HEK293 (cell line): Measurements from ENCODE around the gene CDC20.
A peak's percentile ranks its signal among the peaks of the same experiment; 100 is the strongest.

Experiments used
- GLI4 ChIP-seq: fragments of 450-650 bp; formaldehyde crosslinking; IDR thresholded peaks from 2 replicates; pipeline ENCODE4 v1.5.1; 2016; ENCODE audit warnings: missing biosample characterization, missing genetic modification characterization
- HOXA7 ChIP-seq: sonication (generic); formaldehyde crosslinking; IDR thresholded peaks from 2 replicates; pipeline ENCODE4 v1.8.1; 2022; ENCODE audit warnings: missing genetic modification reagents, borderline replicate concordance
- KLF9 ChIP-seq: fragments of 450-650 bp; formaldehyde crosslinking; IDR thresholded peaks from 2 replicates; pipeline ENCODE4 v1.5.1; 2016; ENCODE audit warnings: missing biosample characterization, missing genetic modification characterization, low read depth
- SP3 ChIP-seq: fragments of 450-650 bp; formaldehyde crosslinking; IDR thresholded peaks from 2 replicates; pipeline ENCODE4 v1.5.1; 2016; ENCODE audit warnings: missing biosample characterization, missing genetic modification characterization
- ZFHX2 ChIP-seq: fragments of 450-650 bp; formaldehyde crosslinking; conservative IDR thresholded peaks from 2 replicates; pipeline ENCODE4 v1.5.1; 2016; ENCODE audit warnings: missing biosample characterization, missing genetic modification characterization
- ZNF10 ChIP-seq: fragments of 450-650 bp; formaldehyde crosslinking; IDR thresholded peaks from 2 replicates; pipeline ENCODE4 v1.5.1; 2017; ENCODE audit warnings: missing biosample characterization, missing genetic modification characterization
- ZNF146 ChIP-seq: fragments of 450-650 bp; formaldehyde crosslinking; IDR thresholded peaks from 2 replicates; pipeline ENCODE4 v1.5.1; 2016; ENCODE audit warnings: missing biosample characterization, missing genetic modification characterization
- ZNF18 ChIP-seq: fragments of 450-650 bp; formaldehyde crosslinking; IDR thresholded peaks from 2 replicates; pipeline ENCODE4 v1.5.1; 2016; ENCODE audit warnings: missing biosample characterization, missing genetic modification characterization
- ZNF2 ChIP-seq: fragments of 450-650 bp; formaldehyde crosslinking; IDR thresholded peaks from 2 replicates; pipeline ENCODE4 v1.5.1; 2016; ENCODE audit warnings: missing biosample characterization, missing genetic modification characterization
- ZNF214 ChIP-seq: fragments of 450-650 bp; formaldehyde crosslinking; IDR thresholded peaks from 2 replicates; pipeline ENCODE4 v1.5.1; 2017; ENCODE audit warnings: missing biosample characterization, mild to moderate bottlenecking, missing genetic modification characterization, borderline replicate concordance
- ZNF274 ChIP-seq, 2 experiments: fragments of 200-500 bp in 1 of 2; fragments of 450-650 bp in 1 of 2; sonication (Bioruptor generic) in 1 of 2; formaldehyde crosslinking in 1 of 2; IDR thresholded peaks; 2 replicates each; pipeline versions ENCODE4 v1.5.1 to v1.6.1; 2014 to 2016; ENCODE audit warnings: borderline replicate concordance in 1 of 2, inconsistent platforms in 1 of 2, low read length in 1 of 2, missing biosample characterization in 1 of 2, missing genetic modification characterization in 1 of 2
- ZNF292 ChIP-seq: fragments of 450-650 bp; formaldehyde crosslinking; IDR thresholded peaks from 2 replicates; pipeline ENCODE4 v1.5.1; 2016; ENCODE audit warnings: low read depth, missing biosample characterization, missing genetic modification characterization, borderline replicate concordance
- ZNF366 ChIP-seq: fragments of 450-650 bp; formaldehyde crosslinking; conservative IDR thresholded peaks from 2 replicates; pipeline ENCODE4 v1.5.1; 2016; ENCODE audit warnings: missing biosample characterization, missing genetic modification characterization
- ZNF394 ChIP-seq: fragments of 450-650 bp; formaldehyde crosslinking; IDR thresholded peaks from 2 replicates; pipeline ENCODE4 v1.5.1; 2016; ENCODE audit warnings: missing biosample characterization, missing genetic modification characterization, mild to moderate bottlenecking, moderate library complexity, borderline replicate concordance
- ZNF48 ChIP-seq: fragments of 450-650 bp; formaldehyde crosslinking; IDR thresholded peaks from 2 replicates; pipeline ENCODE4 v1.5.1; 2016; ENCODE audit warnings: missing biosample characterization, missing genetic modification characterization
- ZNF510 ChIP-seq: fragments of 450-650 bp; formaldehyde crosslinking; IDR thresholded peaks from 2 replicates; pipeline ENCODE4 v1.5.1; 2018; ENCODE audit warnings: mild to moderate bottlenecking, missing genetic modification characterization, missing biosample characterization; ENCODE audit not compliant: insufficient replicate concordance
- ZNF530 ChIP-seq: fragments of 450-650 bp; formaldehyde crosslinking; IDR thresholded peaks from 2 replicates; pipeline ENCODE4 v1.5.1; 2016; ENCODE audit warnings: low read depth, missing biosample characterization, missing genetic modification characterization
- ZNF548 ChIP-seq: fragments of 450-650 bp; formaldehyde crosslinking; IDR thresholded peaks from 2 replicates; pipeline ENCODE4 v1.5.1; 2016; ENCODE audit warnings: missing biosample characterization, missing genetic modification characterization
- ZNF560 ChIP-seq: fragments of 450-650 bp; formaldehyde crosslinking; IDR thresholded peaks from 2 replicates; pipeline ENCODE4 v1.5.1; 2017; ENCODE audit warnings: missing biosample characterization, missing genetic modification characterization, borderline replicate concordance
- ZNF571 ChIP-seq: fragments of 450-650 bp; formaldehyde crosslinking; IDR thresholded peaks from 2 replicates; pipeline ENCODE4 v1.5.0; 2017; ENCODE audit warnings: missing biosample characterization, missing genetic modification characterization
- ZNF600 ChIP-seq: fragments of 450-650 bp; formaldehyde crosslinking; IDR thresholded peaks from 2 replicates; pipeline ENCODE4 v1.5.1; 2016; ENCODE audit warnings: missing biosample characterization, missing genetic modification characterization
- ZNF654 ChIP-seq: fragments of 450-650 bp; formaldehyde crosslinking; IDR thresholded peaks from 2 replicates; pipeline ENCODE4 v1.5.1; 2016; ENCODE audit warnings: low read depth, missing biosample characterization, missing genetic modification characterization
- ZNF701 ChIP-seq: fragments of 450-650 bp; formaldehyde crosslinking; IDR thresholded peaks from 2 replicates; pipeline ENCODE4 v1.5.1; 2016; ENCODE audit warnings: missing biosample characterization, missing genetic modification characterization
- ZNF747 ChIP-seq: fragments of 450-650 bp; formaldehyde crosslinking; IDR thresholded peaks from 2 replicates; pipeline ENCODE4 v1.5.1; 2016; ENCODE audit warnings: missing biosample characterization, missing genetic modification characterization
- ZNF785 ChIP-seq: fragments of 450-650 bp; formaldehyde crosslinking; IDR thresholded peaks from 2 replicates; pipeline ENCODE4 v1.5.1; 2016; ENCODE audit warnings: missing biosample characterization, missing genetic modification characterization
- ZNF792 ChIP-seq: fragments of 450-650 bp; formaldehyde crosslinking; IDR thresholded peaks from 2 replicates; pipeline ENCODE4 v1.5.1; 2016; ENCODE audit warnings: missing biosample characterization, missing genetic modification characterization
- ZNF837 ChIP-seq: fragments of 450-650 bp; formaldehyde crosslinking; IDR thresholded peaks from 2 replicates; pipeline ENCODE4 v1.5.1; 2016; ENCODE audit warnings: missing biosample characterization, missing genetic modification characterization
- ZSCAN23 ChIP-seq: fragments of 450-650 bp; formaldehyde crosslinking; IDR thresholded peaks from 2 replicates; pipeline ENCODE4 v1.5.1; 2016; ENCODE audit warnings: missing biosample characterization, missing genetic modification characterization
- ZXDB ChIP-seq: fragments of 450-650 bp; formaldehyde crosslinking; IDR thresholded peaks from 2 replicates; pipeline ENCODE4 v1.5.1; 2016; ENCODE audit warnings: missing biosample characterization, missing genetic modification characterization
- TF ChIP-seq, protein P1 (sequence below): fragments of 450-650 bp; formaldehyde crosslinking; IDR thresholded peaks from 2 replicates; pipeline ENCODE4 v1.5.1; 2017; ENCODE audit warnings: missing biosample characterization, missing genetic modification characterization
- TF ChIP-seq, protein P2 (sequence below): fragments of 450-650 bp; formaldehyde crosslinking; IDR thresholded peaks from 2 replicates; pipeline ENCODE4 v1.5.1; 2016; ENCODE audit warnings: missing biosample characterization, missing genetic modification characterization
- TF ChIP-seq, protein P3 (sequence below): fragments of 450-650 bp; formaldehyde crosslinking; IDR thresholded peaks from 2 replicates; pipeline ENCODE4 v1.5.1; 2016; ENCODE audit warnings: missing biosample characterization, missing genetic modification characterization

CDC20 gene

DNA sequence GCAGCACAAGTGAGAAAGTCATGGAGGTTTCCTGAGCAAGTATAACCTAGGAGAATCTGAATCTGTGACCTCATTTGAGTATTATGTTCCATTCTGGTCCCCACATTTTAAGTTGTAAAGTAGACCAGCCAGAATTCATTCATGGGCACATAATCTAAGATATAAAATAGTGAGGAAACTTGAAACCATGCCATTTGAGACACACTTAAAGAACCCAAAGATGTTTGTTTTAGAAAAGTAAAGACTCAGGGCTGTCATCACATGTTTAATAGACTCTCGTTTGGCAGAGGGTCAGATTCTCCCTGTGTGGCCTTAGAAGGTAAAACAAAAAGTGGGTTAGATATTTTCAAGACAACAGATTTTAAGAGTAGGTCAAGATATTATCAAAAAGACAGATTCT is 37.3 kb downstream of the CDC20 start (continued):
- TF ChIP-seq, protein P1, sequence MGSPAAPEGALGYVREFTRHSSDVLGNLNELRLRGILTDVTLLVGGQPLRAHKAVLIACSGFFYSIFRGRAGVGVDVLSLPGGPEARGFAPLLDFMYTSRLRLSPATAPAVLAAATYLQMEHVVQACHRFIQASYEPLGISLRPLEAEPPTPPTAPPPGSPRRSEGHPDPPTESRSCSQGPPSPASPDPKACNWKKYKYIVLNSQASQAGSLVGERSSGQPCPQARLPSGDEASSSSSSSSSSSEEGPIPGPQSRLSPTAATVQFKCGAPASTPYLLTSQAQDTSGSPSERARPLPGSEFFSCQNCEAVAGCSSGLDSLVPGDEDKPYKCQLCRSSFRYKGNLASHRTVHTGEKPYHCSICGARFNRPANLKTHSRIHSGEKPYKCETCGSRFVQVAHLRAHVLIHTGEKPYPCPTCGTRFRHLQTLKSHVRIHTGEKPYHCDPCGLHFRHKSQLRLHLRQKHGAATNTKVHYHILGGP (tag by site-specific recombination), result no peak
- TF ChIP-seq ZNF10 (tag by site-specific recombination), result no peak
- no peak for TF ChIP-seq ZNF600 (tag by site-specific recombination)
- TF ChIP-seq HOXA7 (CRISPR knock-in tag), result no peak
- TF ChIP-seq ZSCAN23 (tag by site-specific recombination), result no peak
- no peak for TF ChIP-seq ZNF274 (IDR thresholded peaks at IDR 0.05; ENCODE audit: low read length)
- no peak for TF ChIP-seq ZNF274 (tag by site-specific recombination; IDR thresholded peaks at IDR 0.05; ENCODE audit: borderline replicate concordance)
- TF ChIP-seq ZNF394 (tag by site-specific recombination), result no peak
- no peak for TF ChIP-seq SP3
- TF ChIP-seq ZFHX2 (tag by site-specific recombination), result no peak
- no peak for TF ChIP-seq ZNF530 (tag by site-specific recombination)
- TF ChIP-seq ZNF214 (tag by site-specific recombination), result no peak
- no peak for TF ChIP-seq ZNF48 (tag by site-specific recombination)
- TF ChIP-seq ZNF548 (tag by site-specific recombination), result no peak
- no peak for TF ChIP-seq ZNF571 (tag by site-specific recombination)
- no peak for TF ChIP-seq ZNF837 (tag by site-specific recombination)
- peak; percentile 68 for TF ChIP-seq ZNF366
- no peak for TF ChIP-seq KLF9
- TF ChIP-seq ZNF146, result no peak
- TF ChIP-seq, protein P2, sequence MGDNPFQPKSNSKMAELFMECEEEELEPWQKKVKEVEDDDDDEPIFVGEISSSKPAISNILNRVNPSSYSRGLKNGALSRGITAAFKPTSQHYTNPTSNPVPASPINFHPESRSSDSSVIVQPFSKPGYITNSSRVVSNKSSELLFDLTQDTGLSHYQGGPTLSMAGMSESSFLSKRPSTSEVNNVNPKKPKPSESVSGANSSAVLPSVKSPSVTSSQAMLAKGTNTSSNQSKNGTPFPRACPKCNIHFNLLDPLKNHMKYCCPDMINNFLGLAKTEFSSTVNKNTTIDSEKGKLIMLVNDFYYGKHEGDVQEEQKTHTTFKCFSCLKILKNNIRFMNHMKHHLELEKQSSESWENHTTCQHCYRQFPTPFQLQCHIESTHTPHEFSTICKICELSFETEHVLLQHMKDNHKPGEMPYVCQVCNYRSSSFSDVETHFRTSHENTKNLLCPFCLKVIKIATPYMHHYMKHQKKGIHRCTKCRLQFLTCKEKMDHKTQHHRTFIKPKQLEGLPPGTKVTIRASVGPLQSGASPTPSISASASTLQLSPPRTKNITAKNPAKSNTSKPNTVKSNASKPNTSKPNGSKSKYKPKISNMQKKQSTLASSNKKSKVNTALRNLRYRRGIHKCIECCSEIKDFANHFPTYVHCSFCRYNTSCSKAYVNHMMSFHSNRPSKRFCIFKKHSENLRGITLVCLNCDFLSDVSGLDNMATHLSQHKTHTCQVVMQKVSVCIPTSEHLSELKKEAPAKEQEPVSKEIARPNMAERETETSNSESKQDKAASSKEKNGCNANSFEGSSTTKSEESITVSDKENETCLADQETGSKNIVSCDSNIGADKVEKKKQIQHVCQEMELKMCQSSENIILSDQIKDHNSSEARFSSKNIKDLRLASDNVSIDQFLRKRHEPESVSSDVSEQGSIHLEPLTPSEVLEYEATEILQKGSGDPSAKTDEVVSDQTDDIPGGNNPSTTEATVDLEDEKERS, result no peak
- no peak for TF ChIP-seq ZNF510
- TF ChIP-seq ZXDB (tag by site-specific recombination), result peak; percentile 78; the same call in 1 of the 2 replicates
- TF ChIP-seq ZNF18 (tag by site-specific recombination), result peak; percentile 77
- TF ChIP-seq ZNF747 (tag by site-specific recombination), result no peak
- no peak for TF ChIP-seq ZNF2 (tag by site-specific recombination)
- no peak for TF ChIP-seq ZNF560 (tag by site-specific recombination)
- TF ChIP-seq ZNF701, result no peak
- TF ChIP-seq ZNF792, result no peak
- TF ChIP-seq ZNF654 (tag by site-specific recombination), result no peak
- TF ChIP-seq GLI4 (tag by site-specific recombination), result no peak
- TF ChIP-seq ZNF292 (tag by site-specific recombination), result no peak
- TF ChIP-seq ZNF785 (tag by site-specific recombination), result no peak
- TF ChIP-seq, protein P3, sequence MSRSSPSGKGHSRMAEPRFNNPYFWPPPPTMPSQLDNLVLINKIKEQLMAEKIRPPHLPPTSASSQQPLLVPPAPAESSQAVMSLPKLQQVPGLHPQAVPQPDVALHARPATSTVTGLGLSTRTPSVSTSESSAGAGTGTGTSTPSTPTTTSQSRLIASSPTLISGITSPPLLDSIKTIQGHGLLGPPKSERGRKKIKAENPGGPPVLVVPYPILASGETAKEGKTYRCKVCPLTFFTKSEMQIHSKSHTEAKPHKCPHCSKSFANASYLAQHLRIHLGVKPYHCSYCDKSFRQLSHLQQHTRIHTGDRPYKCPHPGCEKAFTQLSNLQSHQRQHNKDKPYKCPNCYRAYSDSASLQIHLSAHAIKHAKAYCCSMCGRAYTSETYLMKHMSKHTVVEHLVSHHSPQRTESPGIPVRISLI, result no peak
